ENCODE data around the gene MC1R.
A peak's percentile ranks its signal among the peaks of the same experiment; 100 is the strongest.
"Not testable (repeated sequence)": the region's sequence is repeated elsewhere in the genome, so short reads cannot be mapped to it uniquely, and the experiment has no call there.

MC1R gene

DNA sequence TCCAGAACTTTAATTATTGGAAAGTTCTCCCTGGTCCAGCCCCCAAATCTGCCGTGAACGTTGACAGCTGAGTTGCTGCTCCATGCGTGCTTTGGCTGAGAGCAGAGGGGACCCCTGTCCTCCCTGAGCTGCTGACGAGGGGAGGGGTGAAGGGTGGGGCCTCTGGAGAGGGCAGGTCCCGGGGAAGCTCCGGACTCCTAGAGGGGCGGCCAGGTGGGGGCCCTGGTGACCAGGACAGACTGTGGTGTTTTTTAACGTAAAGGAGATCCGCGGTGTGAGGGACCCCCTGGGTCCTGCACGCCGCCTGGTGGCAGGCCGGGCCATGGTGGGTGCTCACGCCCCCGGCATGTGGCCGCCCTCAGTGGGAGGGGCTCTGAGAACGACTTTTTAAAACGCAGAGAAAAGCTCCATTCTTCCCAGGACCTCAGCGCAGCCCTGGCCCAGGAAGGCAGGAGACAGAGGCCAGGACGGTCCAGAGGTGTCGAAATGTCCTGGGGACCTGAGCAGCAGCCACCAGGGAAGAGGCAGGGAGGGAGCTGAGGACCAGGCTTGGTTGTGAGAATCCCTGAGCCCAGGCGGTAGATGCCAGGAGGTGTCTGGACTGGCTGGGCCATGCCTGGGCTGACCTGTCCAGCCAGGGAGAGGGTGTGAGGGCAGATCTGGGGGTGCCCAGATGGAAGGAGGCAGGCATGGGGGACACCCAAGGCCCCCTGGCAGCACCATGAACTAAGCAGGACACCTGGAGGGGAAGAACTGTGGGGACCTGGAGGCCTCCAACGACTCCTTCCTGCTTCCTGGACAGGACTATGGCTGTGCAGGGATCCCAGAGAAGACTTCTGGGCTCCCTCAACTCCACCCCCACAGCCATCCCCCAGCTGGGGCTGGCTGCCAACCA is at the start of gene MC1R:
Gene MC1R, plus strand, starts transcription at position 410 of the 895 bp plus-strand sequence. Its CDS starts 397 bp downstream, at position 807.
- TF ChIP-seq, protein P1, sequence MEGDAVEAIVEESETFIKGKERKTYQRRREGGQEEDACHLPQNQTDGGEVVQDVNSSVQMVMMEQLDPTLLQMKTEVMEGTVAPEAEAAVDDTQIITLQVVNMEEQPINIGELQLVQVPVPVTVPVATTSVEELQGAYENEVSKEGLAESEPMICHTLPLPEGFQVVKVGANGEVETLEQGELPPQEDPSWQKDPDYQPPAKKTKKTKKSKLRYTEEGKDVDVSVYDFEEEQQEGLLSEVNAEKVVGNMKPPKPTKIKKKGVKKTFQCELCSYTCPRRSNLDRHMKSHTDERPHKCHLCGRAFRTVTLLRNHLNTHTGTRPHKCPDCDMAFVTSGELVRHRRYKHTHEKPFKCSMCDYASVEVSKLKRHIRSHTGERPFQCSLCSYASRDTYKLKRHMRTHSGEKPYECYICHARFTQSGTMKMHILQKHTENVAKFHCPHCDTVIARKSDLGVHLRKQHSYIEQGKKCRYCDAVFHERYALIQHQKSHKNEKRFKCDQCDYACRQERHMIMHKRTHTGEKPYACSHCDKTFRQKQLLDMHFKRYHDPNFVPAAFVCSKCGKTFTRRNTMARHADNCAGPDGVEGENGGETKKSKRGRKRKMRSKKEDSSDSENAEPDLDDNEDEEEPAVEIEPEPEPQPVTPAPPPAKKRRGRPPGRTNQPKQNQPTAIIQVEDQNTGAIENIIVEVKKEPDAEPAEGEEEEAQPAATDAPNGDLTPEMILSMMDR (IDR thresholded peaks at IDR 0.05; ENCODE audit: control insufficient read depth, insufficient read depth, low read depth, low read length, missing control alignments), result peak; percentile 56
- no peak for DNase-seq (ENCODE audit: low read depth)
- peak within 1 kb of the TSS; percentile 46 for H3K4me3 ChIP-seq (ENCODE audit: control insufficient read depth, low read depth, low read length)

DNA sequence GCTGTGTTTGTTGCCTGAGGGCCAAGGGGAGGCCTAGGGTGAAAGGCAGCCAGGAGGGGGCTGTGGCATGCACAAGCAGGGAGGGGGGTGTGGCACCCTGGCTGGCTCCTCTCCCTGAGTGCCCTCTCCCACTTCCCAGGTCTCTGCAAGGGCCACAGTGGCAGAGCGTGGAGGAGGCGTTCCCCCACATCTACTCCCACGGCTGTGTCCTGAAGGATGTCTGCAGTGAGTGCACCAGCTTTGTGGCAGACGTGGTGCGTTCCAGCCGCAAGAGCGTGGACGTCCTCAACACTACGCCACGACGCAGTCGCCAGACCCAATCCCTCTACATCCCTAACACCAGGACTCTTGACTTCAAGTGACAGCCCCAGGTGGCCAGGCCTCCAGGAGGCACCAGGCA is 48.8 kb upstream of the MC1R start:
- TF ChIP-seq, protein P1 (IDR thresholded peaks at IDR 0.05; ENCODE audit: control insufficient read depth, insufficient read depth, low read depth, low read length, missing control alignments), result no peak

DNA sequence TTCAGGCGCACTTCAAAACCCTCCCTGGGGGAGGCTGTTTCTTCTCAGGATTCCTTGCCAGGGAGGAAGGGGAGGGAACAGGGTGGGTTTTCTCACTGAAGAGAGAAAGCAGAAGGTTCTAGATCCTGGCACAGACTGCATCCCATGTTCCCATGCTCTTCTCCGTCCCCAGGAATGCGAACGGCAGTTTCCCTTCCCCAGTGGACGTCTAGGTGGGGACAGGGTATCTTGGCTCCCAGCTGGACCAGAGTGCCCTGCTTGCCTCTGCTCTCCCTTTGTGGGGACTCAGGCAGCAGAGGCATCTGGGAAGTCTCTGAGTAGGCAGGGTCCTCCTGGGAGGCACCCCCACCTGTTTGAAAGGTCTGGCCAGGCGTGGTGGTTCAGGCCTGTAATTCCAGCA is 48.2 kb upstream of the MC1R start:
- no peak for DNase-seq (ENCODE audit: low read depth)
- TF ChIP-seq, protein P1 (IDR thresholded peaks at IDR 0.05; ENCODE audit: control insufficient read depth, insufficient read depth, low read depth, low read length, missing control alignments), result no peak
- H3K4me3 ChIP-seq (ENCODE audit: control insufficient read depth, low read depth, low read length), result no peak overlapping the region

More for the DNA sequence above, 48.8 kb upstream of the MC1R start:
- no peak for DNase-seq (ENCODE audit: low read depth)
- H3K4me3 ChIP-seq (ENCODE audit: control insufficient read depth, low read depth, low read length), result no peak overlapping the region

DNA sequence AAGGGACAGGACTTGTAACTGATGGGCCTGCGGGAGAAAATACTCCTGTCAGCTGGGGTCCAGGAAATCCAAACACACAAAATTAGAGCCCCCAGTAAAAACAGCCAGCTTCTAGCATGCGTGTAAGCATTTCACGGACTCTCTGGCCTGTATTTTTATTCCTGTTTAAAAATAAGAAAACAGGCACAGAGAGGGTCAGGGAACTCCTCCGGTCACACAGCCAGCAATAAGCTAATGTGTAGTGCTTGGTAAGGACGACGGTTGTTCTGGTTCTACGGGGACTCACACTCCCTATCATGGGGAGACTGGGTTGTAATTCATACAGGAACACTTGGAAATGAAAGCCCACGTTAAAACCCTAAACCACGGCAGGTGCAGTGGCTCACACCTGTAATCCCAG is 46.8 kb upstream of the MC1R start:
- DNase-seq (ENCODE audit: low read depth), result no peak
- TF ChIP-seq, protein P1 (IDR thresholded peaks at IDR 0.05; ENCODE audit: control insufficient read depth, insufficient read depth, low read depth, low read length, missing control alignments), result no peak
- no peak overlapping the region for H3K4me3 ChIP-seq (ENCODE audit: control insufficient read depth, low read depth, low read length)

DNA sequence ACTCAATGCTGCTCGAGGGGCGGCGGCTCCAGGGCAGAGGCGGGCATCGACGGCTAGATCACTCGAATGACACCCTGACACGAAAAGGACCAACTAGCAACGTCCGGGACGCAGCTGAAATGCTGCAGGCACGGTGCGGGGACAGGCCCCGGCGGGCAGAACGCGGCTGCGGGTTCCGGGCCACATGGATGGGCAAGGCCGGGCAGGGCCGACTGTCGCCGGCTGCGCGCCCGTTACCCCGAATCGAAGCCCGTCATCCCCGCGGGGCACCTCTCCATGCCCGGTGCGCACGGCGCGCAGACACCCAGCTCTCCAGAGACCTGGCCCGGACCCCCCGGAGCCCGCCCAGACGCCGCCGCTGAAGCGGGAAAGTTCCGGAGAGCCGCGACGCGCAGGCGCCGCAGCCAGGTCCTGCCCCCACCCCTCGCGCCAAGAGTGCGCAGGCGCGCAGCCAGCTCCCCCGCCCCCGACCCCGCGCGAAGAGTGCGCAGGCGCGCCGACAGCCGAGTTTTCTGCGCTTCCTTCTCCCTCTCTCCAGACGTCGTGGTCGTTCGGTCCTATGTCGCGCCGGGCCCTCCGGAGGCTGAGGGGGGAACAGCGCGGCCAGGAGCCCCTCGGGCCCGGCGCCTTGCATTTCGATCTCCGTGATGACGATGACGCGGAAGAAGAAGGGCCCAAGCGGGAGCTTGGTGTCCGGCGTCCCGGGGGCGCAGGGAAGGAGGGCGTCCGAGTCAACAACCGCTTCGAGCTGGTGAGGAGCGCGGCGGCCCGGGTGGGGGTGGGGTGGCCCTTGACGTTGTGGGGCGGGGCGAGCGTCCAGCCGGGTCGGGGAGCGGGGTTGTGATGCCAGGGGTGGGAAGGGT is 45.3 kb upstream of the MC1R start, which contains the start of gene TCF25:
Gene TCF25, plus strand, starts transcription at position 484 of the 863 bp plus-strand sequence. Its CDS starts 76 bp downstream, at position 560.
- peak; percentile 21 for DNase-seq (ENCODE audit: low read depth)
- TF ChIP-seq, protein P1 (IDR thresholded peaks at IDR 0.05; ENCODE audit: control insufficient read depth, insufficient read depth, low read depth, low read length, missing control alignments), result no peak
- H3K4me3 ChIP-seq (ENCODE audit: control insufficient read depth, low read depth, low read length), result peak within 1 kb of the TSS; percentile 88

DNA sequence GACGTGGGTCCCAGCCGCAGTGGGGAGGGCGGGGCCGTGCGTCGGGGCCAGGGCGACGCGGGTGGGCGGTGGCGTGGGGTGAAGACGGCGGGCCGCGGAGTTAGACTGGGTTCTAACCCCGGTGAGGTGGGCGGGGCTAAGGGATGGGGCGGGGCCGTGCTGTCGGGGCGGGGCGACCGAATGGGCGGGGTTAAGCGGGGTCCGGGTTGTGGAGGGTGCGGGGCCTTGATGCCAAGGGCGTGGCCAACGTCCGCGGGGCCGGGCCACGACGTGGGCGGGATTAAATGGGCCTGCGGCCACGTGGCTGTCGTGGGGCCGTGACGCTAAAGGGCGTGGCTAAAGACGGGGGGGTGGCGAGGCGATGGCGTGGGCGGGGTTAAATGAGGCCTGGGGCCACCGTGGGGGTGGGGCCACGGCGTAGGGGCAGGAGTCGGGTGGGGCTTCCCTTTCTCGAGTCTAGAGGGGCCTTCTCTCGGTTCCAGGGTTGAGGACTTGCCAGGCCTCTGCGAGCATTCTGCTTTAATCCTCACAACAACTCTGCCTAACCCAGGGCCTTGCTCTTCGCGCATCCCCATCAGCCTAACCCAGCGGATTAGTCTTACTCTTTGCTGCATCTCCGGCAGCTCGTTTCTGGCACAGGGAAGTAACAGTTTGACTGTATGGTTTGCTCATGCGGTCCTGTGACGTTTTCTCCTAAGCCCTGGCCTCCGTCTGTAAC is 44.5 kb upstream of the MC1R start:
- peak; percentile 81 for DNase-seq (ENCODE audit: low read depth)
- TF ChIP-seq, protein P1 (IDR thresholded peaks at IDR 0.05; ENCODE audit: control insufficient read depth, insufficient read depth, low read depth, low read length, missing control alignments), result no peak
- peak overlapping the region; percentile 88 for H3K4me3 ChIP-seq (ENCODE audit: control insufficient read depth, low read depth, low read length)

DNA sequence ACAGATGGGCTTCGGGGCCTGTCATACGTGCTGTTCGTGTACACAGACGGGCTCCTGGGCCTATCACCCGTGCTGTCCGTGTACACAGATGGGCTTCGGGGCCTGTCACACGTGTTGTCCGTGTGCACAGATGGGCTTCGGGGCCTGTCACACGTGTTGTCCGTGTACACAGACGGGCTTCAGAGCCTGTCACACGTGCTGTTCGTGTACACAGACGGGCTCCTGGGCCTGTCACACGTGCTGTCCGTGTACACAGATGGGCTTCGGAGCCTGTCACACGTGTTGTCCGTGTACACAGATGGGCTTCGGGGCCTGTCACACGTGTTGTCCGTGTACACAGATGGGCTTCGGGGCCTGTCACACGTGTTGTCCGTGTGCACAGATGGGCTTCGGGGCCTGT is 39.5 kb upstream of the MC1R start:
- DNase-seq (ENCODE audit: low read depth); H3K4me3 ChIP-seq (ENCODE audit: control insufficient read depth, low read depth, low read length): not testable (repeated sequence)
